ENCODE data around the gene DENND1A. TPM values are rescaled to one million over a fixed set of nuclear protein-coding genes. Genes with fewer than 3 reads are reported as not detected.
"Not testable (repeated sequence)": the region's sequence is repeated elsewhere in the genome, so short reads cannot be mapped to it uniquely, and the experiment has no call there.

The DENND1A gene
- total RNA-seq, 6 experiments from 2014 or later: 13.9 to 22.6 (median 16.3) TPM

DNA sequence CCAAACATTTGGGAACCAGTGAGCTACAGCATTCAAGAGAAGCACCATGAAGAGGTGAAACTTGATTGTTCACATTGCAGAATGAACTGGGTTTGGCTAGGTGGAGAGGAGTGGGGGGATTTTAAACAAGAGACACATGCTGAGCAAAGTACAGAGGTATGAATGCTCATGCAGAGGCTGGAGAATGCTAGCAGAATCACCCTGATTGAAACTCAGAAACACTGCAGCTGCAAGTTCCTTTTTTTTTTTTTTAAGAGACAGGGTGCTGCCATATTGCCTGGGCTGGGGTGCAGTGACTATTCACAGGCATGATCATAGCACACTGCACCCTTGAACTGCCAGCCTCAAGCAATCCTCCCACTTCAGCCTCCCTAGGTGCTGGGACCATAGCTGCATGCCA, 35.1 kb downstream of the DENND1A start:
- Histone ChIP-seq H3K27ac (no peak overlapping the region), H3K36me3 (no peaks in the 10 kb centered on the region), H3K4me3 (no peak overlapping the region), H3K9me3 (no peaks in the 10 kb centered on the region), H3K27me3 (no peaks in the 10 kb centered on the region), H3K4me1 (peaks cover 0 to 6% (median 0%) of the 10 kb centered on the region in 4 donors)
- intact Hi-C loops (cut with DNase I): no loop called here
- DNase-seq: no peak
- no peak for ATAC-seq
- TF ChIP-seq, protein P1, sequence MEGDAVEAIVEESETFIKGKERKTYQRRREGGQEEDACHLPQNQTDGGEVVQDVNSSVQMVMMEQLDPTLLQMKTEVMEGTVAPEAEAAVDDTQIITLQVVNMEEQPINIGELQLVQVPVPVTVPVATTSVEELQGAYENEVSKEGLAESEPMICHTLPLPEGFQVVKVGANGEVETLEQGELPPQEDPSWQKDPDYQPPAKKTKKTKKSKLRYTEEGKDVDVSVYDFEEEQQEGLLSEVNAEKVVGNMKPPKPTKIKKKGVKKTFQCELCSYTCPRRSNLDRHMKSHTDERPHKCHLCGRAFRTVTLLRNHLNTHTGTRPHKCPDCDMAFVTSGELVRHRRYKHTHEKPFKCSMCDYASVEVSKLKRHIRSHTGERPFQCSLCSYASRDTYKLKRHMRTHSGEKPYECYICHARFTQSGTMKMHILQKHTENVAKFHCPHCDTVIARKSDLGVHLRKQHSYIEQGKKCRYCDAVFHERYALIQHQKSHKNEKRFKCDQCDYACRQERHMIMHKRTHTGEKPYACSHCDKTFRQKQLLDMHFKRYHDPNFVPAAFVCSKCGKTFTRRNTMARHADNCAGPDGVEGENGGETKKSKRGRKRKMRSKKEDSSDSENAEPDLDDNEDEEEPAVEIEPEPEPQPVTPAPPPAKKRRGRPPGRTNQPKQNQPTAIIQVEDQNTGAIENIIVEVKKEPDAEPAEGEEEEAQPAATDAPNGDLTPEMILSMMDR (IDR thresholded peaks at IDR 0.05): no peak
- no peak for TF ChIP-seq POLR2A (IDR thresholded peaks at IDR 0.05)

DNA sequence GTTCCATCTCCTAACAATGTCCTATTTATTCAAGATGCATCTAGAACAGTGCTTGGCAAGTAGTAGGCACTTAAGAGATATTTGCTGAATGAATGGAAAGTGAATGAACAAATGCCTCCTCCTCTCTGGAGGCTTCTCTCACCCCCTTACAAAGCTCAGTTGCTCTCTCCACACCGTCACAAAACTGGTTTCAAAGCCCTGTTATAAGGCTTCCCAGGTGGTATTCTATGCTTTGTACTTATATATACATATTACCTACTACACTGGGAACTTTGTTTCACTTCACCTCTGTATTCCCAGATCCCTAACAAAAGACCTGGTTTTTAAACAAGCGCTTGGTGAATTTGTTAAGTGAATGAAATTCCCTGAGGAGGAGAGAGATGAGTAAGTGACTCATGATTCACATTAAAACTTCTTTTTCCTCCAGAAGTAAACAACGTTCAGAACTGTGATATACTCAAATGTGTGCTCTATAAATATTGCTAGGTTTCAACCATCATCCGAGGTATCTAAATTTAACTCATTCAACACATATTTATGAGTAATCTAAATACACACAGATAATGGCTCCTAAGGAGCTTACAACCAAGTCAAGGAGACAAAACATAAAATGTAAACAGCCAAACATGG, 36.0 kb downstream of the DENND1A start:
- intact Hi-C loops (cut with DNase I): no loop called here
- Histone ChIP-seq H3K36me3 (no peaks in the 10 kb centered on the region), H3K4me3 (no peak overlapping the region), H3K9me3 (no peaks in the 10 kb centered on the region), H3K4me1 (peaks cover 0 to 6% (median 0%) of the 10 kb centered on the region in 4 donors), H3K27ac (no peak overlapping the region), H3K27me3 (no peaks in the 10 kb centered on the region)
- DNase-seq: no peak
- TF ChIP-seq POLR2A (IDR thresholded peaks at IDR 0.05): no peak
- TF ChIP-seq, protein P1 (IDR thresholded peaks at IDR 0.05): no peak
- WGBS (ENCODE audit: insufficient coverage, low coverage, low lambda C conversion rate, missing lambda C conversion rate): 73% methylated on average over 4 of the region's 4 CpGs
- no peak for ATAC-seq

DNA sequence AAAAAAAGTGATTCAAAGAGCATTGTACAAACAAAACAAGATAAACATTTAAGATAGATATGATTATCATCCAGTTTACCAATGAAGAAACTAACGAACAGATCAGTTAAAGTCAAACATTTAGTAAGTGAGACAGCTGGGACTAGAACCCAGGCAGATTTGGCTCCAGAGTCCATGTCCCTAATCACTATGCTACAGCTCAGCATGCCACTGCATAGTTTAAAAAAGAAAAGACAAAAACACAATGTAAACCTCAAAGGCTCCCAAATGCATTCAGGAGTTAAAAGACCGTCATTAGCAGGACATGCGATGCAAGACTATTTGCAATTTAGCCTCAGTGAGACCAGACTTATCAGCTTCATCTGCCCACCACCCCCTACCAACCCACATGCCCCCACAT, 36.8 kb downstream of the DENND1A start:
- Histone ChIP-seq H3K27me3 (no peaks in the 10 kb centered on the region), H3K27ac (no peak overlapping the region), H3K4me3 (no peak overlapping the region), H3K4me1 (peaks cover 0 to 6% (median 0%) of the 10 kb centered on the region in 4 donors), H3K36me3 (no peaks in the 10 kb centered on the region), H3K9me3 (no peaks in the 10 kb centered on the region)
- TF ChIP-seq POLR2A (IDR thresholded peaks at IDR 0.05): no peak
- TF ChIP-seq, protein P1 (IDR thresholded peaks at IDR 0.05): no peak
- intact Hi-C loops (cut with DNase I): no loop called here
- WGBS (ENCODE audit: insufficient coverage, low coverage, low lambda C conversion rate, missing lambda C conversion rate): 50% methylated on average over 1 of the region's 3 CpGs
- DNase-seq (no peak), ATAC-seq (no peak)

DNA sequence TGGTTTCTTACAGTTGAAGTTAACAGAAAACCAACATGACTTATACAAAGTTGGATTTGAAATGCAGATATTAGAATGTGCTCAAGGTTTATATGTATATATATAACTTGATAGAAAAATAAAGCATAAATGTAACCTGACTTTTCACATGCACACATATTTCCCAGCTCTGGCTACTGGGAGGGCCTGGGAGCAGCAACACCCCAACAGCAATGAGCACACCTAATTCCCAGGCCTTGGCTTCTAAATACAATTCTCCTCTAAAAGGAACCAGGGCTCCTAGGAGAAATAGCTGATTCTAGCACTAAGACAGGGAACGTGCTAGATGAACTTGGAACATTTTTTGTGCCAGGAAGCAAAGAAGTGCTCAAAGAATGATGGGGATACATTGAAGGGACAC, 42.1 kb downstream of the DENND1A start:
- Histone ChIP-seq H3K9me3 (no peaks in the 10 kb centered on the region), H3K27ac (no peak overlapping the region), H3K4me3 (no peak overlapping the region), H3K4me1 (no peaks in the 10 kb centered on the region), H3K36me3 (no peaks in the 10 kb centered on the region), H3K27me3 (no peaks in the 10 kb centered on the region)
- no peak for DNase-seq
- intact Hi-C loops (cut with DNase I): no loop called here
- TF ChIP-seq, protein P1 (IDR thresholded peaks at IDR 0.05): no peak
- WGBS (ENCODE audit: insufficient coverage, low coverage, low lambda C conversion rate, missing lambda C conversion rate): 85% methylated on average over 1 of the region's 1 CpG
- no peak for ATAC-seq

DNA sequence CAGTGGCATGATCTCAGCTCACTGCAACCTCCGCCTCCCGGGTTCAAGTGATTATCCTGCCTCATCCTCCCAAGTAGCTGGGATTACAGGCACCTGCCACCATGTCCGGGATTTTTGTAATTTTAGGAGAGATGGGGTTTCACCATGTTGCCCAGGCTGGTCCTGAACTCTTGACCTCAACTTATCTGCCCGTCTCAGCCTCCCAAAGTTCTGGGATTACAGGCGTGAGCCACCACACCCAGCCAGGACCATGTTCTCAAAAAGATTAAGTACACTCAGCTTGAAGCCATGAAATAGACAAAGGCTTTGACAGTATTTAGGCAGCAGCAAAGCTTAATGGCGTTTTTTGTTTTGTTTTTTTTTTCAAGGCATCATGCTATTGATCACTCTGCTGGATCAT, 44.1 kb downstream of the DENND1A start:
- H3K4me3 ChIP-seq; H3K4me1 ChIP-seq; intact Hi-C loops (cut with DNase I); DNase-seq; H3K9me3 ChIP-seq; H3K27me3 ChIP-seq; H3K36me3 ChIP-seq; H3K27ac ChIP-seq; ATAC-seq: not testable (repeated sequence)
- WGBS (ENCODE audit: insufficient coverage, low coverage, low lambda C conversion rate, missing lambda C conversion rate): 88% methylated on average over 6 of the region's 6 CpGs

Measured in right lobe of liver (tissue), 6 donors.